Peyer's patch (tissue), 4 donors: Measurements from ENCODE around the gene ELOVL5. TPM values are rescaled to one million over a fixed set of nuclear protein-coding genes. Genes with fewer than 3 reads are reported as not detected.

Source experiments
- DNase-seq, 3 donors: peaks; one replicate each; pipeline ENCODE4 v3.0.0-alpha.2; 2017 to 2019
- H3K27ac ChIP-seq, 4 donors: fragments of 200-600 bp; sonication (generic); one replicate each; pipeline ENCODE4 v1.5.1; 2016 to 2019
- H3K27me3 ChIP-seq, 2 donors: fragments of 200-600 bp; sonication (generic); one replicate each; pipeline ENCODE4 v1.5.1; 2019
- H3K36me3 ChIP-seq, 3 donors: fragments of 200-600 bp; sonication (generic); one replicate each; pipeline ENCODE4 v1.5.1; 2016 to 2019
- H3K4me1 ChIP-seq, 4 donors: fragments of 200-600 bp; sonication (generic); one replicate each; pipeline ENCODE4 v1.5.1; 2016 to 2019
- H3K4me3 ChIP-seq, 4 donors: fragments of 200-600 bp; sonication (generic); 1 replicate in 3 of 4; 2 replicates in 1 of 4; pipeline ENCODE4 v1.5.1; 2016 to 2019; ENCODE audit warnings: mild to moderate bottlenecking in 1 of 4
- H3K9me3 ChIP-seq, 4 donors: fragments of 200-600 bp; sonication (generic); one replicate each; pipeline ENCODE4 v1.5.1; 2016 to 2019; ENCODE audit warnings: mild to moderate bottlenecking in 1 of 4
- POLR2A ChIP-seq, 2 donors: fragments of 450-650 bp; IDR thresholded peaks; one replicate each; pipeline ENCODE4 v1.5.1; 2017; ENCODE audit warnings: antibody characterized with exemption in 2 of 2, mild to moderate bottlenecking in 2 of 2, moderate library complexity in 2 of 2
- total RNA-seq, 4 donors: library from RNA; depleted of rRNA; stranded (reverse); fragments of >200 nt; gene quantifications; one replicate each; pipeline ENCODE4 v1.1.0, GENCODE V29; 2016
- TF ChIP-seq, protein P1 (sequence below), 6 experiments: fragments of 450-650 bp in 4 of 6; fragments of 200-600 bp in 2 of 6; sonication (generic) in 1 of 6; IDR thresholded peaks; one replicate each; pipeline ENCODE4 v1.5.1; 2017 to 2019; ENCODE audit warnings: antibody characterized with exemption in 6 of 6, mild to moderate bottlenecking in 3 of 6, moderate library complexity in 1 of 6

ELOVL5 gene
- total RNA-seq, 4 donors from 2014 or later: 40.3 to 101 (median 78.6) TPM

- no peaks in the 10 kb centered on the region for H3K27me3 ChIP-seq
- H3K27ac ChIP-seq: peak overlapping the region; percentile 71 to 84 (median 81)
- TF ChIP-seq, protein P1, sequence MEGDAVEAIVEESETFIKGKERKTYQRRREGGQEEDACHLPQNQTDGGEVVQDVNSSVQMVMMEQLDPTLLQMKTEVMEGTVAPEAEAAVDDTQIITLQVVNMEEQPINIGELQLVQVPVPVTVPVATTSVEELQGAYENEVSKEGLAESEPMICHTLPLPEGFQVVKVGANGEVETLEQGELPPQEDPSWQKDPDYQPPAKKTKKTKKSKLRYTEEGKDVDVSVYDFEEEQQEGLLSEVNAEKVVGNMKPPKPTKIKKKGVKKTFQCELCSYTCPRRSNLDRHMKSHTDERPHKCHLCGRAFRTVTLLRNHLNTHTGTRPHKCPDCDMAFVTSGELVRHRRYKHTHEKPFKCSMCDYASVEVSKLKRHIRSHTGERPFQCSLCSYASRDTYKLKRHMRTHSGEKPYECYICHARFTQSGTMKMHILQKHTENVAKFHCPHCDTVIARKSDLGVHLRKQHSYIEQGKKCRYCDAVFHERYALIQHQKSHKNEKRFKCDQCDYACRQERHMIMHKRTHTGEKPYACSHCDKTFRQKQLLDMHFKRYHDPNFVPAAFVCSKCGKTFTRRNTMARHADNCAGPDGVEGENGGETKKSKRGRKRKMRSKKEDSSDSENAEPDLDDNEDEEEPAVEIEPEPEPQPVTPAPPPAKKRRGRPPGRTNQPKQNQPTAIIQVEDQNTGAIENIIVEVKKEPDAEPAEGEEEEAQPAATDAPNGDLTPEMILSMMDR (IDR thresholded peaks at IDR 0.05): no peak
- no peak for TF ChIP-seq POLR2A (IDR thresholded peaks at IDR 0.05)
- peak overlapping the region; percentile 7 to 35 (median 17) for H3K4me3 ChIP-seq
- peak in 2 of 3 donors; percentile 93 to 95 for DNase-seq
- H3K9me3 ChIP-seq: no peaks in the 10 kb centered on the region
- H3K36me3 ChIP-seq: no peaks in the 10 kb centered on the region
- H3K4me1 ChIP-seq: peaks cover 0 to 51% (median 20%) of the 10 kb centered on the region in 4 donors
Measured at GRCh38 chr6:53335224-53335994, 13.3 kb downstream of the ELOVL5 start.

- TF ChIP-seq, protein P1 (IDR thresholded peaks at IDR 0.05): no peak
- no peak for TF ChIP-seq POLR2A (IDR thresholded peaks at IDR 0.05)
- peaks cover 0 to 44% (median 20%) of the 10 kb centered on the region in 4 donors for H3K4me1 ChIP-seq
- H3K9me3 ChIP-seq: no peaks in the 10 kb centered on the region
- DNase-seq: no peak
- no peaks in the 10 kb centered on the region for H3K36me3 ChIP-seq
- H3K4me3 ChIP-seq: no peak overlapping the region
- no peaks in the 10 kb centered on the region for H3K27me3 ChIP-seq
- H3K27ac ChIP-seq: peak overlapping the region; percentile 21 to 84 (median 78)
Measured at GRCh38 chr6:53333439-53334408, 15.0 kb downstream of the ELOVL5 start.

- DNase-seq: no peak
- no peaks in the 10 kb centered on the region for H3K27me3 ChIP-seq
- H3K27ac ChIP-seq: no peak overlapping the region
- H3K9me3 ChIP-seq: no peaks in the 10 kb centered on the region
- H3K36me3 ChIP-seq: no peaks in the 10 kb centered on the region
- TF ChIP-seq, protein P1 (IDR thresholded peaks at IDR 0.05): no peak
- no peak for TF ChIP-seq POLR2A (IDR thresholded peaks at IDR 0.05)
- H3K4me3 ChIP-seq: no peak overlapping the region
- H3K4me1 ChIP-seq: peaks cover 0 to 23% (median 10%) of the 10 kb centered on the region in 4 donors
Measured at GRCh38 chr6:53331678-53332077, 17.1 kb downstream of the ELOVL5 start.

- Histone ChIP-seq H3K4me3 (no peak overlapping the region), H3K27me3 (no peaks in the 10 kb centered on the region), H3K9me3 (no peaks in the 10 kb centered on the region), H3K4me1 (peaks cover 0 to 11% (median 4%) of the 10 kb centered on the region in 4 donors), H3K36me3 (no peaks in the 10 kb centered on the region), H3K27ac (no peak overlapping the region)
- TF ChIP-seq, protein P1 (IDR thresholded peaks at IDR 0.05): no peak
- TF ChIP-seq POLR2A (IDR thresholded peaks at IDR 0.05): no peak
- no peak for DNase-seq
Measured at GRCh38 chr6:53330137-53330536, 18.6 kb downstream of the ELOVL5 start.

DNA sequence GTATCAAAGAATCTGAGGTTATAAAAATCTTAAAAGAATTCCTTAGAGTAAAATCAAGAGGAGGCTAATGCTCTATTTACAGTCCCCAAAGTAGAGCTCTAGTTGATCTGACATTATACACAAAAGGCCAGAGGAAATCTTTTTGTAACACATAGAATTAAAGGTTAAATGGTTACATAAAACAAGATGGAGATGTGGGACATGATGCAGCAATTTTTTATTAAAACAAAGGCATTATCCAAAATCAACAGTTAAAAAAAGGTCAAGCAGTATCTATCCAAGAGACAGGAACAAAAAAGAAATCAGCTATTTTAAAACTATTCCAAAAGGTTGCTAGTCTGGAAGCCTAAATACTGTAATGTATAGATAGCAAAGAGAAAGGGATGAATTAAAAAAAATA is 20.4 kb downstream of the ELOVL5 start:
- H3K9me3 ChIP-seq: no peaks in the 10 kb centered on the region
- no peaks in the 10 kb centered on the region for H3K4me1 ChIP-seq
- no peaks in the 10 kb centered on the region for H3K27me3 ChIP-seq
- TF ChIP-seq, protein P1 (IDR thresholded peaks at IDR 0.05): no peak
- no peak for TF ChIP-seq POLR2A (IDR thresholded peaks at IDR 0.05)
- no peak for DNase-seq
- no peaks in the 10 kb centered on the region for H3K36me3 ChIP-seq
- no peak overlapping the region for H3K4me3 ChIP-seq
- no peak overlapping the region for H3K27ac ChIP-seq
